Measurements from ENCODE around the gene NEDD9.

GRCh38 chr6:11171952-11172351 lies 60.5 kb downstream of the NEDD9 start:
- TF ChIP-seq CTCF (IDR thresholded peaks at IDR 0.05; ENCODE audit: low read depth, low read length) (no peak), EZH2phosphoT487 (IDR thresholded peaks at IDR 0.05; ENCODE audit: low read depth) (no peak)
